Osteoblast (primary cell): ENCODE data around the gene LRMDA. TPM values are rescaled to one million over a fixed set of nuclear protein-coding genes. Genes with fewer than 3 reads are reported as not detected.

Source experiments
- DNase-seq: peaks from one replicate; pipeline ENCODE4 v3.0.0; 2011; ENCODE audit warnings: low spot score, mixed read lengths; ENCODE audit not compliant: insufficient read length; ENCODE audit errors: missing footprints
- H2AFZ ChIP-seq: 2 replicates; pipeline ENCODE4 v1.6.0; 2011; ENCODE audit warnings: mild to moderate bottlenecking, low read length
- H3K27ac ChIP-seq: 2 replicates; pipeline ENCODE4 v1.5.1; 2011; ENCODE audit warnings: mild to moderate bottlenecking, low read depth, low read length, moderate library complexity
- H3K27me3 ChIP-seq: 2 replicates; pipeline ENCODE4 v1.6.0; 2012; ENCODE audit warnings: mild to moderate bottlenecking, control low read depth, inconsistent platforms, low read length, moderate library complexity; ENCODE audit not compliant: insufficient read depth
- H3K36me3 ChIP-seq: 2 replicates; pipeline ENCODE4 v1.5.1; 2011; ENCODE audit warnings: mild to moderate bottlenecking, low read length, control low read depth, moderate library complexity; ENCODE audit not compliant: insufficient read depth
- H3K4me1 ChIP-seq: 2 replicates; pipeline ENCODE4 v1.5.1; 2011; ENCODE audit warnings: mild to moderate bottlenecking, low read length, control low read depth, moderate library complexity; ENCODE audit not compliant: insufficient read depth
- H3K4me2 ChIP-seq: 2 replicates; pipeline ENCODE4 v1.6.0; 2011; ENCODE audit warnings: mild to moderate bottlenecking, low read length; ENCODE audit not compliant: insufficient read depth
- H3K4me3 ChIP-seq: fragments of 200-600 bp; sonication (generic); 3 replicates; pipeline ENCODE4 v1.5.1; 2012; ENCODE audit warnings: mild to moderate bottlenecking, low read length, inconsistent platforms; ENCODE audit not compliant: insufficient read depth
- H3K79me2 ChIP-seq: 2 replicates; pipeline ENCODE4 v1.6.0; 2012; ENCODE audit warnings: mild to moderate bottlenecking, low read length, control low read depth, inconsistent platforms; ENCODE audit not compliant: insufficient read depth
- H3K9me3 ChIP-seq: 2 replicates; pipeline ENCODE4 v1.5.1; 2011; ENCODE audit warnings: low read depth, low read length, control low read depth
- H4K20me1 ChIP-seq: 2 replicates; pipeline ENCODE4 v1.6.0; 2012; ENCODE audit warnings: mild to moderate bottlenecking, low read length, control low read depth; ENCODE audit not compliant: insufficient read depth
- CTCF ChIP-seq: IDR thresholded peaks from 2 replicates; pipeline ENCODE4 v1.5.1; 2011; ENCODE audit warnings: mild to moderate bottlenecking, low read depth, low read length, moderate library complexity; ENCODE audit errors: extremely low read depth
- total RNA-seq: library from RNA; depleted of rRNA; stranded (reverse); fragments of >200 nt; gene quantifications from 2 replicates; pipeline ENCODE4 v1.2.3, GENCODE V29; 2012

The LRMDA gene
- total RNA-seq, 1 donor: 18.5 TPM

- Histone ChIP-seq H3K79me2 (no peaks in the 10 kb centered on the region), H3K27ac (no peak overlapping the region), H3K4me1 (peaks cover 12% of the 10 kb centered on the region), H3K4me3 (no peak overlapping the region), H2AFZ (no peak overlapping the region), H3K9me3 (no peaks in the 10 kb centered on the region), H3K27me3 (no peaks in the 10 kb centered on the region), H4K20me1 (no peaks in the 10 kb centered on the region), H3K4me2 (no peak overlapping the region), H3K36me3 (no peaks in the 10 kb centered on the region)
- DNase-seq: no peak
- TF ChIP-seq CTCF: no peak
These were observed 1140.6 kb downstream of the LRMDA start for GRCh38 chr10:76572021-76572420.

GRCh38 chr10:76576276-76576962, 1145.0 kb downstream of the LRMDA start:
- Histone ChIP-seq H3K4me3 (no peak overlapping the region), H3K27me3 (no peaks in the 10 kb centered on the region), H2AFZ (peak overlapping the region; percentile 13), H3K4me2 (peak overlapping the region; percentile 43), H3K36me3 (no peaks in the 10 kb centered on the region), H3K9me3 (no peaks in the 10 kb centered on the region), H4K20me1 (no peaks in the 10 kb centered on the region), H3K27ac (peak overlapping the region; percentile 59), H3K4me1 (peaks cover 12% of the 10 kb centered on the region), H3K79me2 (no peaks in the 10 kb centered on the region)
- peak; percentile 65 for DNase-seq
- no peak for TF ChIP-seq CTCF

GRCh38 chr10:76577455-76577854, 1146.0 kb downstream of the LRMDA start:
- Histone ChIP-seq H3K36me3 (no peaks in the 10 kb centered on the region), H3K4me3 (no peak overlapping the region), H2AFZ (no peak overlapping the region), H4K20me1 (no peaks in the 10 kb centered on the region), H3K4me1 (peaks cover 16% of the 10 kb centered on the region), H3K4me2 (no peak overlapping the region), H3K27ac (no peak overlapping the region), H3K79me2 (no peaks in the 10 kb centered on the region), H3K9me3 (no peaks in the 10 kb centered on the region), H3K27me3 (no peaks in the 10 kb centered on the region)
- DNase-seq: no peak
- TF ChIP-seq CTCF: no peak

GRCh38 chr10:76581506-76582256, 1150.3 kb downstream of the LRMDA start:
- no peaks in the 10 kb centered on the region for H3K27me3 ChIP-seq
- no peak overlapping the region for H2AFZ ChIP-seq
- H3K4me3 ChIP-seq: no peak overlapping the region
- TF ChIP-seq CTCF: no peak
- DNase-seq: no peak
- H3K4me2 ChIP-seq: no peak overlapping the region
- no peaks in the 10 kb centered on the region for H3K36me3 ChIP-seq
- H3K27ac ChIP-seq: no peak overlapping the region
- H3K79me2 ChIP-seq: no peaks in the 10 kb centered on the region
- H3K4me1 ChIP-seq: peaks cover 27% of the 10 kb centered on the region
- no peaks in the 10 kb centered on the region for H3K9me3 ChIP-seq
- no peaks in the 10 kb centered on the region for H4K20me1 ChIP-seq
